ENCODE data around the gene NDUFB10. TPM values are rescaled to one million over a fixed set of nuclear protein-coding genes. Genes with fewer than 3 reads are reported as not detected.
"Not testable (repeated sequence)": the region's sequence is repeated elsewhere in the genome, so short reads cannot be mapped to it uniquely, and the experiment has no call there.

The NDUFB10 gene
- total RNA-seq, 1 donor: 109 TPM

DNA sequence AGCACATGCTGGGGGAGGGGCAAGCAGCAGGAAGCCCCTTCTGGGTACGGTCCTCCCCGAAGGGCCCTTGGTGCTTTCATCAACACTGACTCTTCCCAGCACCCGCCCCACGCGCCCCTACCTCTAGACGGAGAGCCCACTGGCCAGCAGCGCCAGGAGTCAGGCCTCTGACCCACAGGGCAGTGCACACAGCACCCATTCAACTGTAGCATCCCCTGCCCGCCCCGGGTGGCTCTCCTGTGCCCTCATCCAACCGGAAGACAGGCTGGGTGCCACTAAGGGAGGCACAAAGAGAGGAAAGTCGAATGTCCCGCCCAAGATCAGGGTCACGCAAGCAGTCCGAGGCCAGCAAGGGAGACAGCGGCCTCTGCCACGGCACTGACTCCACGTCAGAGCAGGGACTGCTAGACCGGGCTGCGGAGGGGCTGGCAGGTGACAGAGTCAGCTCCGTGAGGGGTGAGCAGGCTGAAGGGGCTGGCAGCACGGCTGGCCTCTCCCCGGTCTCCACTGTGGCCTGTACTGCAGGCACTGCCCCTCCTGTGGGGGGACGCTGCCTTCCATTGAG is 26.2 kb upstream of the NDUFB10 start:
- Histone ChIP-seq H3K36me3 (ENCODE audit: insufficient read depth, low read length) (no peaks in the 10 kb centered on the region), H3K79me2 (ENCODE audit: insufficient read depth, low read length) (no peaks in the 10 kb centered on the region), H3K9me3 (ENCODE audit: low read depth, low read length) (no peaks in the 10 kb centered on the region), H3K27me3 (ENCODE audit: insufficient read depth, low read length) (peaks cover 6% of the 10 kb centered on the region), H3K27ac (ENCODE audit: low read depth, low read length) (no peak overlapping the region), H3K4me1 (ENCODE audit: insufficient read depth, low read length) (no peaks in the 10 kb centered on the region), H3K4me3 (ENCODE audit: insufficient read depth, low read length) (no peak overlapping the region), H4K20me1 (ENCODE audit: insufficient read depth, low read length) (no peaks in the 10 kb centered on the region), H3K4me2 (ENCODE audit: insufficient read depth, low read length) (no peak overlapping the region), H2AFZ (ENCODE audit: low read length) (no peak overlapping the region)
- DNase-seq (ENCODE audit: insufficient read length, low spot score, missing footprints): peak; percentile 83
- TF ChIP-seq, protein P1, sequence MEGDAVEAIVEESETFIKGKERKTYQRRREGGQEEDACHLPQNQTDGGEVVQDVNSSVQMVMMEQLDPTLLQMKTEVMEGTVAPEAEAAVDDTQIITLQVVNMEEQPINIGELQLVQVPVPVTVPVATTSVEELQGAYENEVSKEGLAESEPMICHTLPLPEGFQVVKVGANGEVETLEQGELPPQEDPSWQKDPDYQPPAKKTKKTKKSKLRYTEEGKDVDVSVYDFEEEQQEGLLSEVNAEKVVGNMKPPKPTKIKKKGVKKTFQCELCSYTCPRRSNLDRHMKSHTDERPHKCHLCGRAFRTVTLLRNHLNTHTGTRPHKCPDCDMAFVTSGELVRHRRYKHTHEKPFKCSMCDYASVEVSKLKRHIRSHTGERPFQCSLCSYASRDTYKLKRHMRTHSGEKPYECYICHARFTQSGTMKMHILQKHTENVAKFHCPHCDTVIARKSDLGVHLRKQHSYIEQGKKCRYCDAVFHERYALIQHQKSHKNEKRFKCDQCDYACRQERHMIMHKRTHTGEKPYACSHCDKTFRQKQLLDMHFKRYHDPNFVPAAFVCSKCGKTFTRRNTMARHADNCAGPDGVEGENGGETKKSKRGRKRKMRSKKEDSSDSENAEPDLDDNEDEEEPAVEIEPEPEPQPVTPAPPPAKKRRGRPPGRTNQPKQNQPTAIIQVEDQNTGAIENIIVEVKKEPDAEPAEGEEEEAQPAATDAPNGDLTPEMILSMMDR (IDR thresholded peaks at IDR 0.05; ENCODE audit: extremely low read depth, low read depth, low read length): no peak

DNA sequence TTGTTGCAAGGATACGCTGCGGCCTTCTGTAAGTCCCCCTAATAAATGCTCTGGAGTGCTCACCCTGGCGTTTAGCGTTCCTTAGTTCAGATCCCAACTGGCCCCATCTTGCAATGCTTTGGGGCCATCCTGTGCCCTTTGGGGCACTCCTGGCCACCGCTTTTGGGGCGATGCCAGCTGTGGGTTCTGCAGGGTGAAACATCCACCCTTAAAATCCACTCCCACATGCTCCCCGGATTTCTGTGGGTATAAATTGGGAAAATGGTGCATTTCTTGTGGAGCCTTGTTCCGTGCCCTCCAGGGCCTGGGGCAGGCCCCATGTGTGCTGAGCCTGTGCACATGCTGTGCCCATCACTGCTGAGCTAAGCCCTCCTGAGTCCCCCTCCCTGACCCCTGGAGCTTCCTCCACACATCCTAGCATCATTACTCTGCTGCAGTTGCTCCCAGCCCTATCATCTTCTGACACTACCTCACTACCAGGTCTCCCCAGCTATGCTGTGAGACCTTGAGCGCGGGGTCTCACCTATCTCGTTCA is 22.3 kb upstream of the NDUFB10 start:
- no peak overlapping the region for H3K4me2 ChIP-seq (ENCODE audit: insufficient read depth, low read length)
- no peaks in the 10 kb centered on the region for H3K9me3 ChIP-seq (ENCODE audit: low read depth, low read length)
- TF ChIP-seq, protein P1 (IDR thresholded peaks at IDR 0.05; ENCODE audit: extremely low read depth, low read depth, low read length): no peak
- no peaks in the 10 kb centered on the region for H4K20me1 ChIP-seq (ENCODE audit: insufficient read depth, low read length)
- no peak overlapping the region for H3K4me3 ChIP-seq (ENCODE audit: insufficient read depth, low read length)
- H3K27ac ChIP-seq (ENCODE audit: low read depth, low read length): no peak overlapping the region
- H2AFZ ChIP-seq (ENCODE audit: low read length): no peak overlapping the region
- H3K4me1 ChIP-seq (ENCODE audit: insufficient read depth, low read length): no peaks in the 10 kb centered on the region
- H3K79me2 ChIP-seq (ENCODE audit: insufficient read depth, low read length): no peaks in the 10 kb centered on the region
- peak; percentile 50 for DNase-seq (ENCODE audit: insufficient read length, low spot score, missing footprints)
- H3K27me3 ChIP-seq (ENCODE audit: insufficient read depth, low read length): no peaks in the 10 kb centered on the region
- peaks cover 14% of the 10 kb centered on the region for H3K36me3 ChIP-seq (ENCODE audit: insufficient read depth, low read length)

DNA sequence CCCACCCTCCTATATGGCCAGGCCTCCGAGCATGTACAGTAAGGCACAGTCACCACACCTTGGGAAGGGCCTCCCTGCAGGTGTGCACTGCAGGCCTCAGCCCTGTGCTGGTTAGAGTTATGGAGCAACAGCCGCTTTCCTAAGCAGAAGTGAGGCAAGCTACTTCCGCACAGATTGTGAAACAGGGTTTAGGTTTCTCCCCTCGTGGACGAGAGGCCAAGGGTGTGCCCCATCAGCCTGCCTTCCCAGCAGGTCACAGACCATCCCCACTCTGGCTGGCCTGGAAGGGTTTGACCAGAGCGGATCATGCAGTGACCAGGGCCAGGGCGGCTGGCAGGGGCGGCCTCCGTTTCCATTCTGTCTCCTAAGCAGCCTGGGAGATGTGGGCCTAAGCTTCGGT is 21.0 kb upstream of the NDUFB10 start:
- H4K20me1 ChIP-seq (ENCODE audit: insufficient read depth, low read length): no peaks in the 10 kb centered on the region
- H3K27ac ChIP-seq (ENCODE audit: low read depth, low read length): no peak overlapping the region
- H3K4me2 ChIP-seq (ENCODE audit: insufficient read depth, low read length): no peak overlapping the region
- H3K27me3 ChIP-seq (ENCODE audit: insufficient read depth, low read length): no peaks in the 10 kb centered on the region
- peaks cover 6% of the 10 kb centered on the region for H3K4me1 ChIP-seq (ENCODE audit: insufficient read depth, low read length)
- TF ChIP-seq, protein P1 (IDR thresholded peaks at IDR 0.05; ENCODE audit: extremely low read depth, low read depth, low read length): no peak
- peak; percentile 61 for DNase-seq (ENCODE audit: insufficient read length, low spot score, missing footprints)
- peaks cover 14% of the 10 kb centered on the region for H3K36me3 ChIP-seq (ENCODE audit: insufficient read depth, low read length)
- no peaks in the 10 kb centered on the region for H3K79me2 ChIP-seq (ENCODE audit: insufficient read depth, low read length)
- H2AFZ ChIP-seq (ENCODE audit: low read length): no peak overlapping the region
- H3K9me3 ChIP-seq (ENCODE audit: low read depth, low read length): no peaks in the 10 kb centered on the region
- no peak overlapping the region for H3K4me3 ChIP-seq (ENCODE audit: insufficient read depth, low read length)

DNA sequence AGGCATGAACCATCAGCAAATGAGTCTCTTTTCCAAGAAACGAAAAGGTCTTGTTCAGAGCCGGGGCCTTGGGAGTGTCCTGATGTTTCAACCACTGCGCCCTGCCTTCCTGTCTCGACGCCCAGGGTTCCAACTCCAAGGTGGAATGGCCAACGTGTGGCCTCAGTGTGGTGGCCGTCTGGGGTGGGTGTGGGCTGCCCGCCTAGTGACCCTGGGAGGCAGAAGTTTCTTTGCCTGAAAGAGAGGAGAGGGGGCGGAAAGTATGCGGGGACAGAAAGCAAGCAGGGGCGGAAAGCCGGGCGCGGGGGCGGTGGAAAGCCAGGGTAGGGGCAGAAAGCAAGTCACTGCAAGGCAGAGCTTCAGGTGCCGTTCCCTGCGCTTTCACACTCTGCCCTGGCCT is 20.4 kb upstream of the NDUFB10 start:
- no peak overlapping the region for H3K4me3 ChIP-seq (ENCODE audit: insufficient read depth, low read length)
- no peak overlapping the region for H3K4me2 ChIP-seq (ENCODE audit: insufficient read depth, low read length)
- H3K36me3 ChIP-seq (ENCODE audit: insufficient read depth, low read length): peaks cover 14% of the 10 kb centered on the region
- no peaks in the 10 kb centered on the region for H4K20me1 ChIP-seq (ENCODE audit: insufficient read depth, low read length)
- no peaks in the 10 kb centered on the region for H3K27me3 ChIP-seq (ENCODE audit: insufficient read depth, low read length)
- H2AFZ ChIP-seq (ENCODE audit: low read length): no peak overlapping the region
- H3K4me1 ChIP-seq (ENCODE audit: insufficient read depth, low read length): peaks cover 10% of the 10 kb centered on the region
- peak; percentile 27 for DNase-seq (ENCODE audit: insufficient read length, low spot score, missing footprints)
- TF ChIP-seq, protein P1 (IDR thresholded peaks at IDR 0.05; ENCODE audit: extremely low read depth, low read depth, low read length): no peak
- H3K27ac ChIP-seq (ENCODE audit: low read depth, low read length): no peak overlapping the region
- H3K79me2 ChIP-seq (ENCODE audit: insufficient read depth, low read length): no peaks in the 10 kb centered on the region
- H3K9me3 ChIP-seq (ENCODE audit: low read depth, low read length): no peaks in the 10 kb centered on the region

DNA sequence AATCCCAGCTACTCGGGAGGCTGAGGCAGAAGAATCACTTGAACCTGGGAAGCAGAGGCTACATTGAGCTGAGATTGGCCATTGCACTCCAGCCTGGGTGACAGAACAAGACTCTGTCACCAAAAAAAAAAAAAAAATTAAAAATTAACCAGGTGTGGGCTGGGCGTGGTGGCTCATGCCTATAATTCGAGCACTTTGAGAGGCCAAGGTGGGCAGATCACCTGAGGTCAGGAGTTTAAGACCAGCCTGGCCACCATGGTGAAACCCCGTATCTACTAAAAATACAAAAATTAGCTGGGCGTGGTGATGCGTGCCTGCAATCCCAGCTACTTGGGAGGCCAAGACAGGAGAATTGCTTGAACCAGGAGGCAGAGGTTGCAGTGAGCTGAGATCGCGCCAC is 19.5 kb upstream of the NDUFB10 start:
- H3K27me3 ChIP-seq (ENCODE audit: insufficient read depth, low read length); H3K79me2 ChIP-seq (ENCODE audit: insufficient read depth, low read length); H2AFZ ChIP-seq (ENCODE audit: low read length); DNase-seq (ENCODE audit: insufficient read length, low spot score, missing footprints); H3K9me3 ChIP-seq (ENCODE audit: low read depth, low read length); H3K4me3 ChIP-seq (ENCODE audit: insufficient read depth, low read length); H3K4me2 ChIP-seq (ENCODE audit: insufficient read depth, low read length); H3K27ac ChIP-seq (ENCODE audit: low read depth, low read length); H4K20me1 ChIP-seq (ENCODE audit: insufficient read depth, low read length): not testable (repeated sequence)
- Histone ChIP-seq H3K36me3 (ENCODE audit: insufficient read depth, low read length) (peaks cover 14% of the 10 kb centered on the region), H3K4me1 (ENCODE audit: insufficient read depth, low read length) (peaks cover 10% of the 10 kb centered on the region)

Data from osteoblast (primary cell).